ENCODE data around the gene SAMSN1.

DNA sequence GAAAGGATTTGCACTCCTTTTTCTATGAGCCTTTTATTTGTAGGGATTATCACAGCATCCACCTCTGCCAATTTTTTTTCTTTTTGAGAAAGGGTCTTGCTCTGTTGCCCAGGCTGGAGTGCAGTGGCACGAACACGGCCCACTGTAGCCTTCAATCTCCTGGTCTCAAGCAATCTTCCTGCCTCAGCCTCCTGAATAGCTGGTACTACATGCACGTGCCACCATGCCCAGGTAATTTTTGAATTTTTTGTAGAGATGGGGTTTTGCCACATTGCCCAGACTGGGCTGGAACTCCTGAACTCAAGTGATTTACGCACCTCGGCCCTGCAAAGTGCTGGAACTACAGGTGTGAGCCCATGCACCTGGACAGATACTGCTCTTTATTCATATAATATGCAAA, 2.1 kb downstream of the SAMSN1 start:
- no peak for TF ChIP-seq CTCF (tag by site-specific recombination; IDR thresholded peaks at IDR 0.05)
- TF ChIP-seq GFI1B (tag by site-specific recombination; IDR thresholded peaks at IDR 0.05), result no peak
- no peak for TF ChIP-seq ZNF274 (IDR thresholded peaks at IDR 0.05; ENCODE audit: low read length)
- TF ChIP-seq ZNF274 (tag by site-specific recombination; IDR thresholded peaks at IDR 0.05; ENCODE audit: borderline replicate concordance), result no peak
- TF ChIP-seq ZNF660 (tag by site-specific recombination; IDR thresholded peaks at IDR 0.05), result no peak
- TF ChIP-seq HOXA7 (CRISPR knock-in tag; IDR thresholded peaks at IDR 0.05; ENCODE audit: borderline replicate concordance), result no peak
- TF ChIP-seq, protein P1, sequence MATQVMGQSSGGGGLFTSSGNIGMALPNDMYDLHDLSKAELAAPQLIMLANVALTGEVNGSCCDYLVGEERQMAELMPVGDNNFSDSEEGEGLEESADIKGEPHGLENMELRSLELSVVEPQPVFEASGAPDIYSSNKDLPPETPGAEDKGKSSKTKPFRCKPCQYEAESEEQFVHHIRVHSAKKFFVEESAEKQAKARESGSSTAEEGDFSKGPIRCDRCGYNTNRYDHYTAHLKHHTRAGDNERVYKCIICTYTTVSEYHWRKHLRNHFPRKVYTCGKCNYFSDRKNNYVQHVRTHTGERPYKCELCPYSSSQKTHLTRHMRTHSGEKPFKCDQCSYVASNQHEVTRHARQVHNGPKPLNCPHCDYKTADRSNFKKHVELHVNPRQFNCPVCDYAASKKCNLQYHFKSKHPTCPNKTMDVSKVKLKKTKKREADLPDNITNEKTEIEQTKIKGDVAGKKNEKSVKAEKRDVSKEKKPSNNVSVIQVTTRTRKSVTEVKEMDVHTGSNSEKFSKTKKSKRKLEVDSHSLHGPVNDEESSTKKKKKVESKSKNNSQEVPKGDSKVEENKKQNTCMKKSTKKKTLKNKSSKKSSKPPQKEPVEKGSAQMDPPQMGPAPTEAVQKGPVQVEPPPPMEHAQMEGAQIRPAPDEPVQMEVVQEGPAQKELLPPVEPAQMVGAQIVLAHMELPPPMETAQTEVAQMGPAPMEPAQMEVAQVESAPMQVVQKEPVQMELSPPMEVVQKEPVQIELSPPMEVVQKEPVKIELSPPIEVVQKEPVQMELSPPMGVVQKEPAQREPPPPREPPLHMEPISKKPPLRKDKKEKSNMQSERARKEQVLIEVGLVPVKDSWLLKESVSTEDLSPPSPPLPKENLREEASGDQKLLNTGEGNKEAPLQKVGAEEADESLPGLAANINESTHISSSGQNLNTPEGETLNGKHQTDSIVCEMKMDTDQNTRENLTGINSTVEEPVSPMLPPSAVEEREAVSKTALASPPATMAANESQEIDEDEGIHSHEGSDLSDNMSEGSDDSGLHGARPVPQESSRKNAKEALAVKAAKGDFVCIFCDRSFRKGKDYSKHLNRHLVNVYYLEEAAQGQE (tag by site-specific recombination; IDR thresholded peaks at IDR 0.05), result no peak
- no peak for TF ChIP-seq ZNF433 (tag by site-specific recombination; IDR thresholded peaks at IDR 0.05; ENCODE audit: low read depth)
- TF ChIP-seq YY1 (tag by site-specific recombination; IDR thresholded peaks at IDR 0.05), result no peak
- TF ChIP-seq, protein P2, sequence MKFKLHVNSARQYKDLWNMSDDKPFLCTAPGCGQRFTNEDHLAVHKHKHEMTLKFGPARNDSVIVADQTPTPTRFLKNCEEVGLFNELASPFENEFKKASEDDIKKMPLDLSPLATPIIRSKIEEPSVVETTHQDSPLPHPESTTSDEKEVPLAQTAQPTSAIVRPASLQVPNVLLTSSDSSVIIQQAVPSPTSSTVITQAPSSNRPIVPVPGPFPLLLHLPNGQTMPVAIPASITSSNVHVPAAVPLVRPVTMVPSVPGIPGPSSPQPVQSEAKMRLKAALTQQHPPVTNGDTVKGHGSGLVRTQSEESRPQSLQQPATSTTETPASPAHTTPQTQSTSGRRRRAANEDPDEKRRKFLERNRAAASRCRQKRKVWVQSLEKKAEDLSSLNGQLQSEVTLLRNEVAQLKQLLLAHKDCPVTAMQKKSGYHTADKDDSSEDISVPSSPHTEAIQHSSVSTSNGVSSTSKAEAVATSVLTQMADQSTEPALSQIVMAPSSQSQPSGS (tag by site-specific recombination; IDR thresholded peaks at IDR 0.05; ENCODE audit: low read depth), result no peak
- no peak for TF ChIP-seq SP2 (tag by site-specific recombination; IDR thresholded peaks at IDR 0.05)
